ENCODE results near the gene KRT32. TPM values are rescaled to one million over a fixed set of nuclear protein-coding genes. Genes with fewer than 3 reads are reported as not detected.

Gene KRT32
- total and polyA plus RNA-seq, 7 donors: not detected

- Histone ChIP-seq H3K4me1 (no peaks in the 10 kb centered on the region), H3K9me3 (no peaks in the 10 kb centered on the region), H3K36me3 (no peaks in the 10 kb centered on the region), H3K27me3 (no peaks in the 10 kb centered on the region), H3K4me3 (no peak overlapping the region), H3K27ac (no peak overlapping the region)
- WGBS, 2 donors: 52 to 70% methylated on average over 7 of the region's 7 CpGs
- intact Hi-C loops (cut with DNase I): no loop called here
- no peak for DNase-seq
- TF ChIP-seq POLR2A (IDR thresholded peaks at IDR 0.05) (no peak), EP300 (IDR thresholded peaks at IDR 0.05) (no peak)
Measured at GRCh38 chr17:41512546-41513167, 45.5 kb upstream of the KRT32 start.

DNA sequence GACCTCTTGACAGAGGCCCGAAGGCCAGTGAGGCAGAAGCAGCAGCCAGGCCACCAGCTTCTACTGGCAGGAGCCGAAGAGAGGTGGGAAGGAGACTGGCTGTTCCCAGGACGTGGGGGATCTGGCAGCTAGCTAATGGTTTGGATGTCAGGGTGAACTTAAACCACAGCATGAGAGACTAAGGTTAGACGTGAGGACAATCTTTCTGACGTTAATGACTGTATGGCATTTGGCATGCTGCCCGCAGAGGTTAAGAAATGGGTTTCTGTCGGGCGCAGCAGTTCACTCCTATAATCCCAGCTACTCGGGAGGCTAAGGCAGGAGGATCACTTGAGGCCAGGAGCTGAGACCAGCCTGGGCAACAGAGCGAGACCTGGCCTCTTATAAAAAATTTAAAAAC lies 44.5 kb upstream of the KRT32 start:
- no peak overlapping the region for H3K4me3 ChIP-seq
- TF ChIP-seq POLR2AphosphoS5 (IDR thresholded peaks at IDR 0.05) (no peak), EP300 (IDR thresholded peaks at IDR 0.05) (no peak), POLR2A (IDR thresholded peaks at IDR 0.05) (no peak)
- TF ChIP-seq, protein P1, sequence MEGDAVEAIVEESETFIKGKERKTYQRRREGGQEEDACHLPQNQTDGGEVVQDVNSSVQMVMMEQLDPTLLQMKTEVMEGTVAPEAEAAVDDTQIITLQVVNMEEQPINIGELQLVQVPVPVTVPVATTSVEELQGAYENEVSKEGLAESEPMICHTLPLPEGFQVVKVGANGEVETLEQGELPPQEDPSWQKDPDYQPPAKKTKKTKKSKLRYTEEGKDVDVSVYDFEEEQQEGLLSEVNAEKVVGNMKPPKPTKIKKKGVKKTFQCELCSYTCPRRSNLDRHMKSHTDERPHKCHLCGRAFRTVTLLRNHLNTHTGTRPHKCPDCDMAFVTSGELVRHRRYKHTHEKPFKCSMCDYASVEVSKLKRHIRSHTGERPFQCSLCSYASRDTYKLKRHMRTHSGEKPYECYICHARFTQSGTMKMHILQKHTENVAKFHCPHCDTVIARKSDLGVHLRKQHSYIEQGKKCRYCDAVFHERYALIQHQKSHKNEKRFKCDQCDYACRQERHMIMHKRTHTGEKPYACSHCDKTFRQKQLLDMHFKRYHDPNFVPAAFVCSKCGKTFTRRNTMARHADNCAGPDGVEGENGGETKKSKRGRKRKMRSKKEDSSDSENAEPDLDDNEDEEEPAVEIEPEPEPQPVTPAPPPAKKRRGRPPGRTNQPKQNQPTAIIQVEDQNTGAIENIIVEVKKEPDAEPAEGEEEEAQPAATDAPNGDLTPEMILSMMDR (IDR thresholded peaks at IDR 0.05): no peak
- H3K36me3 ChIP-seq: no peaks in the 10 kb centered on the region
- DNase-seq: no peak
- no peaks in the 10 kb centered on the region for H3K9me3 ChIP-seq
- intact Hi-C loops (cut with DNase I): no loop called here
- no peaks in the 10 kb centered on the region for H3K27me3 ChIP-seq
- 49 to 79% methylated on average over 10 of the region's 10 CpGs for WGBS, 2 donors
- no peaks in the 10 kb centered on the region for H3K4me1 ChIP-seq
- H3K27ac ChIP-seq: no peak overlapping the region

GRCh38 chr17:41511116-41511515 lies 43.9 kb upstream of the KRT32 start:
- H3K4me3 ChIP-seq: no peak overlapping the region
- no peaks in the 10 kb centered on the region for H3K4me1 ChIP-seq
- H3K27me3 ChIP-seq: no peaks in the 10 kb centered on the region
- DNase-seq: no peak
- H3K27ac ChIP-seq: no peak overlapping the region
- intact Hi-C loops (cut with DNase I): no loop called here
- WGBS, 2 donors: 14 to 68% methylated on average over 4 of the region's 4 CpGs
- no peaks in the 10 kb centered on the region for H3K9me3 ChIP-seq
- no peaks in the 10 kb centered on the region for H3K36me3 ChIP-seq
- TF ChIP-seq, protein P1 (IDR thresholded peaks at IDR 0.05): no peak
- TF ChIP-seq POLR2AphosphoS5 (IDR thresholded peaks at IDR 0.05): no peak
- no peak for TF ChIP-seq EP300 (IDR thresholded peaks at IDR 0.05)

- 36 to 69% methylated on average over 7 of the region's 7 CpGs for WGBS, 2 donors
- H3K36me3 ChIP-seq: no peaks in the 10 kb centered on the region
- no peak for DNase-seq
- H3K4me1 ChIP-seq: no peaks in the 10 kb centered on the region
- H3K9me3 ChIP-seq: no peaks in the 10 kb centered on the region
- TF ChIP-seq EP300 (IDR thresholded peaks at IDR 0.05) (no peak), POLR2AphosphoS5 (IDR thresholded peaks at IDR 0.05) (no peak), POLR2A (IDR thresholded peaks at IDR 0.05) (no peak)
- TF ChIP-seq, protein P1 (IDR thresholded peaks at IDR 0.05): no peak
- intact Hi-C loops (cut with DNase I): no loop called here
- no peak overlapping the region for H3K27ac ChIP-seq
- no peaks in the 10 kb centered on the region for H3K27me3 ChIP-seq
- H3K4me3 ChIP-seq: no peak overlapping the region
Measured at GRCh38 chr17:41510251-41511065, 43.3 kb upstream of the KRT32 start.

DNA sequence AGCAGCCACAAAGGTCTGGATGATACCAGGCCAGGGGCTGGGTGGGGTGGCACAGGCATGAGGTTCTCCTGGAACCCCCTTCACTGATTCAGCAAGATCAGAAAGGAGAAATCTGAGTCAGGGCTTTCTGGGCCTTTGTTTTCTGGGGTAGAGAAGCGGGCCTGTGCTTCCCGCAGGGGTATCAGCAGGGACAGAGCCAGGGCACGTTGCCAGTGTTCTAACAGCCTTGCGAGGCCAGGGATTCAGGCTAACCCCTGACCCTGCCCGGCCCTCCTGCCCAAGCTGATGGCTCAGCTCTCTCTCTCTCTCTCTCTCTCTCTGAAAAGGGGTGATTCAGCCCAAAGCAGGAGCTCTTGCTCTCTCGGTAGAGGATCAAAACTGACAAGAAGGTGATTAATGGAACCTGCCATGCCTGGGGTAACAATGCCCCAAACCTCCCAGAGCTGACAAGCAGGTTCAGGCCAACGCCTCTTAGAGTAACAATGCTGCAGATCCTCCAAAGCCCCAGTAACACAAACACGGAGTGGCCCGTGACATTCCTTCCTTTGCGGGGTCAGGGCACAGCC lies 40.2 kb upstream of the KRT32 start:
- TF ChIP-seq POLR2AphosphoS5 (IDR thresholded peaks at IDR 0.05): no peak
- TF ChIP-seq, protein P1 (IDR thresholded peaks at IDR 0.05): no peak
- no peak for TF ChIP-seq EP300 (IDR thresholded peaks at IDR 0.05)
- no peak for TF ChIP-seq POLR2A (IDR thresholded peaks at IDR 0.05)
- peaks cover 0 to 16% (median 6%) of the 10 kb centered on the region in 4 donors for H3K4me1 ChIP-seq
- no peaks in the 10 kb centered on the region for H3K27me3 ChIP-seq
- no peak overlapping the region for H3K4me3 ChIP-seq
- intact Hi-C loops (cut with DNase I): no loop called here
- H3K36me3 ChIP-seq: no peaks in the 10 kb centered on the region
- no peaks in the 10 kb centered on the region for H3K9me3 ChIP-seq
- H3K27ac ChIP-seq: no peak overlapping the region
- DNase-seq: no peak
- WGBS, 2 donors: 67 to 75% methylated on average over 10 of the region's 10 CpGs

Measured in sigmoid colon (tissue), 7 donors.